GM18499 (cell line): ENCODE measurements around the gene ATM.
"Not testable (repeated sequence)": the region's sequence is repeated elsewhere in the genome, so short reads cannot be mapped to it uniquely, and the experiment has no call there.

Experiments used
- ATAC-seq: cut with Tn5 transposase; IDR thresholded peaks from one replicate; pipeline ENCODE4 v1.9.1; 2021; ENCODE audit warnings: moderate number of reproducible peaks; ENCODE audit not compliant: insufficient read depth, unreplicated experiment

Gene ATM

GRCh38 chr11:108368134-108368533, 145.3 kb downstream of the ATM start:
- ATAC-seq, result no peak

- no peak for ATAC-seq
These were observed 146.2 kb downstream of the ATM start for GRCh38 chr11:108369064-108369463.

- ATAC-seq, result no peak
These were observed 147.4 kb downstream of the ATM start for GRCh38 chr11:108370315-108370714.

- ATAC-seq, result no peak
These were observed 148.1 kb downstream of the ATM start for GRCh38 chr11:108370990-108371389.

GRCh38 chr11:108373505-108373904, 150.6 kb downstream of the ATM start:
- ATAC-seq, result not testable (repeated sequence)

GRCh38 chr11:108388576-108388975, 165.7 kb downstream of the ATM start:
- ATAC-seq, result no peak

- no peak for ATAC-seq
These were observed 169.5 kb downstream of the ATM start for GRCh38 chr11:108392353-108392752.

- no peak for ATAC-seq
These were observed 170.2 kb downstream of the ATM start for GRCh38 chr11:108393046-108393445.

GRCh38 chr11:108394744-108395284, 171.9 kb downstream of the ATM start:
- ATAC-seq, result no peak

GRCh38 chr11:108396672-108397071, 173.8 kb downstream of the ATM start:
- not testable (repeated sequence) for ATAC-seq

- ATAC-seq, result no peak
These were observed 175.6 kb downstream of the ATM start for GRCh38 chr11:108398439-108398838.

- ATAC-seq, result no peak
These were observed 179.4 kb downstream of the ATM start for GRCh38 chr11:108402241-108402640.

- no peak for ATAC-seq
These were observed 180.2 kb downstream of the ATM start for GRCh38 chr11:108403052-108403451.

GRCh38 chr11:108405706-108406105, 182.8 kb downstream of the ATM start:
- no peak for ATAC-seq

- no peak for ATAC-seq
These were observed 192.1 kb downstream of the ATM start for GRCh38 chr11:108414958-108415357.

GRCh38 chr11:108417551-108417950, 194.7 kb downstream of the ATM start:
- ATAC-seq, result not testable (repeated sequence)
